Mononuclear cell (primary cell): ENCODE data around the gene KREMEN1. TPM values are rescaled to one million over a fixed set of nuclear protein-coding genes. Genes with fewer than 3 reads are reported as not detected.
"Not testable (repeated sequence)": the region's sequence is repeated elsewhere in the genome, so short reads cannot be mapped to it uniquely, and the experiment has no call there.

Experiments used
- H3K27me3 ChIP-seq: 2 replicates; pipeline ENCODE4 v1.6.0; 2011; ENCODE audit warnings: low read length, control low read depth; ENCODE audit not compliant: insufficient read depth
- H3K4me1 ChIP-seq: 2 replicates; pipeline ENCODE4 v1.5.1; 2011; ENCODE audit warnings: mild to moderate bottlenecking, low read length, control low read depth; ENCODE audit not compliant: insufficient read depth
- H3K4me3 ChIP-seq: 2 replicates; pipeline ENCODE4 v1.5.1; 2011; ENCODE audit warnings: mild to moderate bottlenecking, low read length, moderate library complexity
- H3K9me3 ChIP-seq: 2 replicates; pipeline ENCODE4 v1.5.1; 2011; ENCODE audit warnings: low read depth, mild to moderate bottlenecking, control low read depth, low read length
- total RNA-seq: library from RNA; depleted of rRNA; stranded (reverse); fragments of >200 nt; gene quantifications from one replicate; pipeline ENCODE4 v1.2.3, GENCODE V29; 2012

KREMEN1 gene, protein sequence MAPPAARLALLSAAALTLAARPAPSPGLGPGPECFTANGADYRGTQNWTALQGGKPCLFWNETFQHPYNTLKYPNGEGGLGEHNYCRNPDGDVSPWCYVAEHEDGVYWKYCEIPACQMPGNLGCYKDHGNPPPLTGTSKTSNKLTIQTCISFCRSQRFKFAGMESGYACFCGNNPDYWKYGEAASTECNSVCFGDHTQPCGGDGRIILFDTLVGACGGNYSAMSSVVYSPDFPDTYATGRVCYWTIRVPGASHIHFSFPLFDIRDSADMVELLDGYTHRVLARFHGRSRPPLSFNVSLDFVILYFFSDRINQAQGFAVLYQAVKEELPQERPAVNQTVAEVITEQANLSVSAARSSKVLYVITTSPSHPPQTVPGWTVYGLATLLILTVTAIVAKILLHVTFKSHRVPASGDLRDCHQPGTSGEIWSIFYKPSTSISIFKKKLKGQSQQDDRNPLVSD
- 0.42 TPM for total RNA-seq

DNA sequence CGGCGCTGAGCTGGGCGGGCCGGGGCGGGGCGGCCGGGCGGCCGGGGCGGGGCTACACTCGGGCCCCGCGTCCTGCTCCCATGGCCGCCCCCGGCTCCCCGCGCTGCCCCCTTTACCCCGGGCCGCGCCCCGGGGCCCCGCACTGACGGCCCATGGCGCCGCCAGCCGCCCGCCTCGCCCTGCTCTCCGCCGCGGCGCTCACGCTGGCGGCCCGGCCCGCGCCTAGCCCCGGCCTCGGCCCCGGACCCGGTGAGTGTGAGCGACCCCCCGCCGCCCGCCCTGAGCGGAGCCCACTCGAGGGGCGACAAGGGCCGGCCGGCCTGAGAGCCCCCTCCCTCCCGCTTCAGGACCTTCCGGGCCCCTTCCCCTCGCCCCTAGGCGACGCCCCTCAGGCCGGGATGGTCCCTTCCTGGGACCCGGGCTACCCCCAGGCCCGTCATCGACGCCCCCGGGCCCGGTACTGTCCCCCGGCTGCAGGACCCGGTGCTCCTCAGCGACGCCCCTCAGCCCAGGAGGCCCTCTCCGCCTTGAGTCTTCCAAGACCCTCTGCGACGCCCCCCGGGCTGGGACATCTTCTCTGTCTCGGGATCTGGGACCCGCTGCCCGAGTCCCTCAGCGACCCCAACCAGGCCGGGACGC lies at the start of gene KREMEN1:
Gene KREMEN1, plus strand, starts transcription at position 57 of the 639 bp plus-strand sequence. Its CDS starts 96 bp downstream, at position 153.
- Histone ChIP-seq H3K9me3 (no peaks in the 10 kb centered on the region), H3K4me1 (peaks cover 24% of the 10 kb centered on the region), H3K4me3 (peak within 1 kb of the TSS; percentile 36), H3K27me3 (peaks cover 68% of the 10 kb centered on the region)

DNA sequence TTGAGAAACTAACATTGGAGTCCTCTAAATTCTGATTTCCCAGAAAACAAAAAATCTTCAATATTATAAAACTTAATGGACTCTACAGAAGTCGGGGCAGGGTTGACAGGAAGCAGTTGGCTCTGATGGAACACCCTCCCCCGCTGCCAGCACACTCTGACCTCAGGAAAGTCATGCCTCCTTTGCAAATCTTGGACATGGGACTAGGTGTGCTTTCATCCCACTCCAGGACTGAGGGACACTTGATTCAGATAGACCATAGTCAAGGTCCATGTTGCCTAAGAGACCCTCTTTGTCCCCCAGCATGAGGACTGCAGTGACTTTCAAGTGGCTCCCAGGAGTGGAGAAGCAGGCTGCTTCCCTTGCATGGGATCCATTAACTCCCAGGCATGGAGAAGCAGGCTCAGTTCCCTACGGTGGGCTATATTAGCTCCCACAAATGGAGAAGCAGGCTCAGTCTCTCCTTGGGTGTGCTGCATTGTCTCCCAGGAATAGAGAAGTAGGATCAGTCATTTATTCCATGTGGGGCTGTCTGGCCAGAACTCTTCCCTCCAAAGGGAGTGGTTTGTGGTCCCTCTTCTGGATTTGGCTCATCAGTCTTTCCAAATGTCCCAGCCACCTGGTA lies 49.6 kb upstream of the KREMEN1 start:
- Histone ChIP-seq H3K27me3 (peaks cover 11% of the 10 kb centered on the region), H3K4me3 (no peak overlapping the region), H3K4me1 (no peaks in the 10 kb centered on the region), H3K9me3 (no peaks in the 10 kb centered on the region)

DNA sequence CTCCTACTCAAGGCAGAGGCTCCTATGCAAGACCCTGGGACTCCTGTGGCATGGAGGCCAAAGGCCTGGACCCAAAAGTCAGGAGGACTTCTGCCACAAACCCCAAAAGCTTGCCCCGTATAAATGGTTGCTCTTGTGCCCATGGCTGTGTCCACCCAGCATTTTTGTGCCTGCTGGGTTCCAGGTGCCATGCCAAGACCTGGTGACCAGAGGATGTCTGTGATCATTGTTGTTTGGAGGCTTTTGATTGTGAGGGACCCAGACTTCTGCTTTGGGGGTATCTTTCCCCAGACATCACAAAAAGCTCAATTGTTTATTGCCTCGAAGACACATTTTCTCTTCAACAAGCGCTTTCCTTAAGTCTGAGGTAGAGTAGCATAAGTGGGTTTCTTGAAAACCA lies 46.3 kb upstream of the KREMEN1 start:
- H3K4me1 ChIP-seq = peaks cover 8% of the 10 kb centered on the region
- peaks cover 37% of the 10 kb centered on the region for H3K27me3 ChIP-seq
- H3K4me3 ChIP-seq = no peak overlapping the region
- no peaks in the 10 kb centered on the region for H3K9me3 ChIP-seq

DNA sequence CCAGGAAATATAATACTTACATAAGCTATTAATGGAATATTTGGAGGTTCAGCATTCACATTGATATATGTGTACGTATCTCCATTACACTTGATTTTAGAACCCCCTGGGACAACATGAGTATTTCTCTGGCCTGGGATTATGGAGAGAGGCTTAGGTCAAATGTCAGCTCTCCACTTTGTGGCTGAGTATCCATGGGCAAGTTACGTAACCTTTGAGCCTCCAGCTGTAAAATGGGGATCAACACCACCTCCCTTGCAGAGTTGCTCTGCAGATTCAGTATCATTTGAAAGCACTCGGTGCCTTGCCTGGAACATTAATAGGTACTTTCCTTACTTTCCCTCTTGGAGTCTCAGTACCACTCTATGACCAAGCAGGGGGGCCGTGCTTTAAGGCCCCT lies 44.4 kb upstream of the KREMEN1 start:
- Histone ChIP-seq H3K9me3 (no peaks in the 10 kb centered on the region), H3K4me1 (peaks cover 8% of the 10 kb centered on the region), H3K27me3 (peaks cover 39% of the 10 kb centered on the region), H3K4me3 (no peak overlapping the region)

DNA sequence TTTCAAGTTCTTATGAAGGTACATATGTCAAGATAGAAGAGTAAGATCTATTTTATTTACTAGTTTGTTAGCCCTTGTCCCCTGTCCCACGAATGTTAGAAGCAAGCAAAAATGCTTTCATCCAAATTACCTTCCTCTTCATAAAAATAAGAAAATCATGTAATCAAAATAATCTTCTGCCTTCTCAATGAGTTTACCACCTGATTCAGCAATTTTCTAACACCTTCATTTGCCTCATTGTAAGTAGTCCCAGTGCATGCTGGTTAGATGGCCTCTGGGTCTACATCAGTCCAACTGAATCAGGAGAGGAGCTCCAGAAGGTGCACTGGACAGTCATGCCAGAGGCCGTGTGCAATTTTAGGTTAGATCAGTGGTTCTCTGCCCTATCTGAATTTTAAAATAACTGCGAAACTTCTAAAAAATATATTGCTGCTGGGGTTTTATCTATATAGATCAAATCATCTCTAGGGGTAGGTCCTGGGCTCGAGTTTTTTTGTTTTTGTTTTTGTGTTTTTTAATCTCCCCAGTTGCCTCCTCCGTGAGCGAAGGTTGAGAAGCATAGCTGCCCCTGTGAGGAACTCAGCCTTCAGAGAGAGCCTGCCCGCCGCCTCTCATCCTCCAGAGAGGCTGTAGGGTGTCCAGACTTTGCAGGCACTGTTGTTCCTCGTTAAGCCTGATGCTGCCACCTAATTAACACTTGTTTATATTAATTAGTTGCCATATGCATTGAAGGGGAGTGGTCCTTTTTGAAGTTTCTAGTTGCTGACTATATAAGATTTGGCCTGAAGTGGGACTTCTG lies 43.4 kb upstream of the KREMEN1 start:
- Histone ChIP-seq H3K9me3 (no peaks in the 10 kb centered on the region), H3K4me1 (peaks cover 8% of the 10 kb centered on the region), H3K4me3 (no peak overlapping the region), H3K27me3 (peaks cover 38% of the 10 kb centered on the region)

DNA sequence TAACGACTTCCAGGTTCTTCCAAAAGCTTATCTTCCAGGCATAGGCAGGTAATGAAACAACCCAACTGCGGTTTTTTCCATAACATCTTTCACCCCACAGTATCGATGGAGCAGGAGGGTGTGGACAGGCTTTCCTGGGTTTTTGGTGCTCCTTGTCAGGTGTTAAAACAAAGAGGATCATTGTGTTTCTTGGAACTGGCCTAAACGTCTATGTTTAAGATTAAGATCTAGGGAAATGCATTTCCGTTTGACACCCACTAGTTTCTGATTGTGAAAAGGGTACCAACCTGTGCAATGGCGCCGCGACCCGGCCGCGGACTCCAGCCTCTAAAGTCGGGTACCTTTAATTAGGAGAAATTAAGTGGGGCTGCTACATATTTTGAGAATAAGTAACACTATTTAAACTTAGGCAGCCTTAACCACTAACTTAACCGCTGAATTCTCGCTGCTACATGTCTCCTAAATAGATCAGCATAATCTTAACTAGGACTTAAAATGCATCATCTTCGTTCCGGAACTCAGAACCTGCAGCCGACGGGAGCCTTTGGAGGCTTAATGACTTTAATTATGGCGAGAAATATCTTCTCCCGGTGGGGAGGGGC lies 42.7 kb upstream of the KREMEN1 start:
- Histone ChIP-seq H3K9me3 (no peaks in the 10 kb centered on the region), H3K4me3 (no peak overlapping the region), H3K4me1 (peaks cover 8% of the 10 kb centered on the region), H3K27me3 (peaks cover 38% of the 10 kb centered on the region)

DNA sequence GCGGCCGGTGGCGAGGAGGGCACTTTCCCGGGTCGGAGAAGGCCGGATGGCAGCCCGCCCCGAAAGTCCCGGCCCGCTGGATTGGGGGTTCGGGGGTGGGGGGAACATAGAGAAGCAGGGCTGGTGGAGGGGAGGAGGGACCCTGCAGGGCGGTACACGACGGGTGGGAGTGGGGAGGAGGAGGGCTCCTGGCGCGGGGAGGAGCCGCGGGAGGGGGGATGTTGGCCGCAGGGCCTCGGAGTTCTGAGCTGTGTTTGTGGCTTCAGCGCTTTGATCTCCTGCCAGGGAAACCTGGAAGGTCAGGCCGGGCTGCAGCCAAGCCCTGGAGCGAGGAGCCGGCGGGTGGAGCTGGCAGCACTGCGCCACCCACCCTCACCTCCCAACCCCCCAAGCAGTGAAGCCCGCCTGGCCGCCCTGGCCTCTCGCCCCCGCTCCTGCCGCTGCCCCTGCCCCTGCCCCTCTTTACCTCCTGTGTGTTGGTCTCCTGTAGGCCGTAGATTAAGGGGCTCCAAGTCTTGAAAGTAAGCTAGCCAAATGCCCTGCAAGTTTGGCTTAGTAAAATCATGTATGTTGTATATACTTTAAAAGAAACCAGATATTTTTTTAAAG lies 42.1 kb upstream of the KREMEN1 start:
- peaks cover 8% of the 10 kb centered on the region for H3K4me1 ChIP-seq
- H3K4me3 ChIP-seq = no peak overlapping the region
- no peaks in the 10 kb centered on the region for H3K9me3 ChIP-seq
- peaks cover 38% of the 10 kb centered on the region for H3K27me3 ChIP-seq

DNA sequence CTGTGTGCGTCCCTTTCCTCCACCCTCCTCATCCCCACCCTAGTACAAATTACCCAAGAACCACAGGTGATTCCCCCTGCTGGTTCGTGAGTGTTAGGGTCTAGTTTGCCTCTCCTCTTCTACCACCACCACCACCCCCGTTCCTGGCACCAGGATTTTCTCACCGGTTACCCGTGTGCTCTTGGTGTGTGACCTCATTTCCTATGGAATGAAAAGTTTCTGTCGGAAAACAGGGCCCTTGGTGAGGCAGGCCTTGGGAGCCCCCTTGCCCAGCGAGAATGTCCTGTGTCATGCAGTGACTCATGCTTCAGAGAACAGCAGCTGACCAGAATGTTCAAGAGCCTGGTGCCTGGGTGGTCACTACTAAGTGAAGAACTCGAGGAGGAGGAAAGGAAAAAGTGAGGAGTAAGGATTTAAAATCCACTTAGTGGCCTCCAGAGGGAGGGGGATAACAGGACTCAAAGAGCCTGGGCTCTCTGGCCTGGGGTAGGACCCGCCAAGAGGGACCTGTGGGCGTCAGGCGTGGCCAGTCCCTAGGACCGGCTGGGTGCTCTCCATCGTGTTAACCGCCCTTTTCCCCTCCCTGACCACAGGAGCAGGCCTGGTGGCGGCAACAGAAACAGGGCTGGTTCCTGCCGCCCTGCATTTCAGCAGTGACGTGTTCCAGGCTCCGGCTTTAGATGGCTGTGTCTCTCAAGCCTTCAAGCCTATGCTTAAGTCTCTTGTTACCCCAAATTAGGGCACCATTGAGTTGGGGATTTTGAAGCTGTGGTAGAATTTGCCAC lies 41.4 kb upstream of the KREMEN1 start:
- peaks cover 38% of the 10 kb centered on the region for H3K27me3 ChIP-seq
- no peak overlapping the region for H3K4me3 ChIP-seq
- no peaks in the 10 kb centered on the region for H3K9me3 ChIP-seq
- peaks cover 8% of the 10 kb centered on the region for H3K4me1 ChIP-seq

DNA sequence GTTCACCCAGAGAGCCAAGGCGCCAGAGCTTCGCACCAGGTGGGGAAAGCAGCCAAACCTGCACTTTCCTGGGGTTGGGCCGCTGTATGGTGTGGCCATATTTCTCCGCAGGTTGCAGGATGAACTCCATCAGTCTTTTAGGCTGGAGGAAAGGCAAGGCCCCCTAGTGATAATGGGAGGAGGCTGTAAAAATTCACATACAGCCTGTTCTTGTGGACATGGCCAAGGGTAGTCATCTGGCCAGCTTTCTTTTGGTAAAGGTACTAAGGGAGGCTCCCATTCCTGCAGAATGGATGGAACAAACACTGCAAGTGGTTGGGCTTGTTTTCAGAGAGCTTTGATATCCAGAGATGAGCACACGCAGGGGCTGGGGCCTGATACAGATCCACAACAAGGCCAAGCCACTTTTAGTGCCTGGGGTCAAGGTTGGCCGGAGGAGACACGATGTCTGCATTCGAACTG lies 40.8 kb upstream of the KREMEN1 start:
- H3K4me1 ChIP-seq = peaks cover 8% of the 10 kb centered on the region
- H3K9me3 ChIP-seq = no peaks in the 10 kb centered on the region
- H3K4me3 ChIP-seq = no peak overlapping the region

DNA sequence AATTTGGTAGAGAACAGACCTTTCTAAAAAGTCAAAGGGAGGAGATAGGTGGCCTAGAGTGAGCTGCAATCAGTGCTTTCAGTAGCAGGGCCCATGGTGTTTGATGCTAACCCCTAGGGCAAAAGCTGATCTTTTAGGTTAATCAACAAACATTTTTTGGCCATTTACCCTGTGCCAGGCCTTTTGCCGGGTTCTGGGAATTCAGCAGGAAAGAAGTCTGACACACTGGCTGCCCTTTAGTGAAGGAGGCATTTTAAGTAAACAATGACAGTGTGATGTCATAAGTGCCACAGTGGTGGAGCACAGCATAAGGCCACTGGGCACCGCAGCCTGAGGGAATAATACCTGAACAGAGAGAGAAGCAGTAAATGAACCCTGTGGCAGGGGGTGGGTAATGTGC lies 40.3 kb upstream of the KREMEN1 start:
- H3K27me3 ChIP-seq = peaks cover 38% of the 10 kb centered on the region
- H3K4me1 ChIP-seq = peaks cover 8% of the 10 kb centered on the region
- no peaks in the 10 kb centered on the region for H3K9me3 ChIP-seq
- no peak overlapping the region for H3K4me3 ChIP-seq

More for the DNA sequence above, 40.8 kb upstream of the KREMEN1 start:
- H3K27me3 ChIP-seq = peaks cover 38% of the 10 kb centered on the region

DNA sequence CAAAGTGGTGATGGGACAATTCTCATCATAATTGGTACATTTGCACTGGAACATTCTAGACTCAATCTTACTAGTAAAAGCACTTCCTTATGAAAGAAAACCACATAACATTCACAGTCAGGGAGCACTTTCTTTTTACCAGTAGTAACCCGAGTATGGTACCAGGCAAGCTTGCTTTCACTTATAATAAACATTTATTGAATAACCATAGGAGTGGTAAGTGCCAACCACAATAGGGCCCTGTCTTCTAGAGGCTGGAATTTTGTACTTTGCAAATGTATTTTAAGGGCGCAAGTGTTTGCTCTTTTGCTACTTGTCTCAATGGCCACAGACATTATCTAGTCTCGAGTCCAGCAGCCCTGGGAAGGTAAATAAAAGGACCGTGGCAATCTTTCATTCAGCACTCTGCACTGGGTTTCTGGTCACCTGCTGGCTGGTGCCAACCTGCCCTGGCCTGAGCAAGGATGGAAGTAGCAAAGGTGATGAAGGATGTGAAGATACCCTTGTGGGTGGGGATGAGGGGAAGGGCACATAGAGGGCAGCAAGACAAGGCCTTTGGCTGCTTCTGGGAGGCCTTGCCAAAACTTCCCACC lies 35.4 kb upstream of the KREMEN1 start:
- Histone ChIP-seq H3K4me1 (no peaks in the 10 kb centered on the region), H3K9me3 (no peaks in the 10 kb centered on the region), H3K4me3 (no peak overlapping the region), H3K27me3 (no peaks in the 10 kb centered on the region)

DNA sequence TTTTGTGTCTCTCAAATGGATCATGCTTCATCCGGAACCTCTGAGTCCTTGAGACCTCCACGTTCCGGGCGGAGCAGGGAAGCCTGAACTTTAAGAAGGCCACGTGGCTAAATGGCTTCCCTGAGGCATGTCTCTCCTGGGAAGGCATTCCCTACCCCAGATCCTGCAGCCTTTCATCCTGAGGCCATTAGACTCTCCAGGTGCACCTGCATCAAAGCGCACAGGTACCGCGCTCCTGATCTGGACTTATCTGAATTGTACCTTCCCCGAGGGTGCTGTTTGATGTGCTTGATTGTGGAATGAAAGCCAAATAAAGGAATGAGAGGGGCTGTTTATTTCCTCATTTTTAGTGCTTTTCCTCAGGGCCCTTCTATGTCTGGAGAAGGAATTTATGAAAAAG lies 33.7 kb upstream of the KREMEN1 start:
- Histone ChIP-seq H3K4me3 (no peak overlapping the region), H3K27me3 (no peaks in the 10 kb centered on the region), H3K4me1 (no peaks in the 10 kb centered on the region), H3K9me3 (no peaks in the 10 kb centered on the region)

DNA sequence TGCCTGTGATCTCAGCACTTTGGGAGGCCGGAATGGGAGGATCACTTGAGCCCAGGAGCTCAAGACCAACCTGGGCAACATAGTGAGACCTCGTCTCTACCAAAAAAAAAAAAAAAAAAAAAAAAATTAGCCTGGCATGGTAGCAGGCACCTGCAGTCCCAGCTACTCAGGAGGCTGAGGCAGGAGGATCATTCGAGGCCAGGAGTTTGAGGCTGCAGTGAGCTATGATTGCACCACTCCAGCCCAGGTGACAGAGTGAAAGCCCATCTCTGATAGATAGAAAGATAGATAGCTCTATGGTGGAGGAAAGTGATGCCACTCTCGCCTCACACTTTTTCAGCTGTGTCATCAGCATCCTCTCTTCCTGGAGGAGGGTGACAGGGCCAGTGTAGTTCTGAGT lies 33.2 kb upstream of the KREMEN1 start:
- not testable (repeated sequence) for H3K9me3 ChIP-seq, H3K4me3 ChIP-seq, H3K27me3 ChIP-seq, H3K4me1 ChIP-seq
